ENCODE data around the gene ALDH2. TPM values are rescaled to one million over a fixed set of nuclear protein-coding genes. Genes with fewer than 3 reads are reported as not detected.
"Not testable (repeated sequence)": the region's sequence is repeated elsewhere in the genome, so short reads cannot be mapped to it uniquely, and the experiment has no call there.

Gene ALDH2
- total and polyA plus RNA-seq, 7 donors: 66.6 to 212 (median 135) TPM

DNA sequence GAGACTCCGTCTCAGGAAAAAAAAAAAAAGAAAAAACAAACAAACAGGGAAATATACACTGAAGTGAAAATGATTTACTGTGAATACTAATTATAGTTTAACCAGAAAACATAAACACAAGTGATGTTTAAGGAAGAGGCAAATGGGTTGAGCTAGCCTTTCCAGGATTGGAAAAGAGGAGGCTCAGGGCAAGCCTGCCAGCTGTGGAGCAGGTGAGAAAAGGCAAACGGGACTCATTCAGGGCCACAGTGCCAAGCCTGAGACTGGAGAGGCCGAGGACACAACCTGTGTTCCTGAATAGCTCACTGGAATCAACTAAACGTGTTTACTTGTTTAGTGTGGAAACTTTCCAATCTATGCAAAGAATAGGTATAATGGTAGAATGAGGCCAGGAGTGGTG, 39.6 kb downstream of the ALDH2 start:
- Histone ChIP-seq H3K27ac (no peak overlapping the region), H3K4me1 (no peaks in the 10 kb centered on the region), H3K27me3 (ENCODE audit: insufficient read depth in 3 of 3, low read length in 2 of 3) (no peaks in the 10 kb centered on the region), H3K9me3 (no peaks in the 10 kb centered on the region), H3K36me3 (ENCODE audit: insufficient read depth in 1 of 2, low read depth in 1 of 2) (peaks cover 0 to 96% of the 10 kb centered on the region in 2 donors), H3K4me3 (no peak overlapping the region)
- 65 to 73% (median 69%) methylated on average over 4 of the region's 4 CpGs for WGBS, 3 donors
- ATAC-seq (no peak), DNase-seq (no peak)
- TF ChIP-seq CTCF (IDR thresholded peaks at IDR 0.05): no peak
- intact Hi-C loops (cut with DNase I): no loop called here

GRCh38 chr12:111807232-111807631, 40.5 kb downstream of the ALDH2 start:
- ATAC-seq (no peak), DNase-seq (no peak)
- Histone ChIP-seq H3K4me3 (no peak overlapping the region), H3K27ac (no peak overlapping the region), H3K27me3 (ENCODE audit: insufficient read depth in 3 of 3, low read length in 2 of 3) (no peaks in the 10 kb centered on the region), H3K36me3 (ENCODE audit: insufficient read depth in 1 of 2, low read depth in 1 of 2) (peaks cover 0 to 94% of the 10 kb centered on the region in 2 donors), H3K9me3 (no peaks in the 10 kb centered on the region), H3K4me1 (no peaks in the 10 kb centered on the region)
- intact Hi-C loops (cut with DNase I): no loop called here
- TF ChIP-seq CTCF (IDR thresholded peaks at IDR 0.05): no peak
- WGBS, 3 donors: 84 to 90% (median 86%) methylated on average over 7 of the region's 7 CpGs

DNA sequence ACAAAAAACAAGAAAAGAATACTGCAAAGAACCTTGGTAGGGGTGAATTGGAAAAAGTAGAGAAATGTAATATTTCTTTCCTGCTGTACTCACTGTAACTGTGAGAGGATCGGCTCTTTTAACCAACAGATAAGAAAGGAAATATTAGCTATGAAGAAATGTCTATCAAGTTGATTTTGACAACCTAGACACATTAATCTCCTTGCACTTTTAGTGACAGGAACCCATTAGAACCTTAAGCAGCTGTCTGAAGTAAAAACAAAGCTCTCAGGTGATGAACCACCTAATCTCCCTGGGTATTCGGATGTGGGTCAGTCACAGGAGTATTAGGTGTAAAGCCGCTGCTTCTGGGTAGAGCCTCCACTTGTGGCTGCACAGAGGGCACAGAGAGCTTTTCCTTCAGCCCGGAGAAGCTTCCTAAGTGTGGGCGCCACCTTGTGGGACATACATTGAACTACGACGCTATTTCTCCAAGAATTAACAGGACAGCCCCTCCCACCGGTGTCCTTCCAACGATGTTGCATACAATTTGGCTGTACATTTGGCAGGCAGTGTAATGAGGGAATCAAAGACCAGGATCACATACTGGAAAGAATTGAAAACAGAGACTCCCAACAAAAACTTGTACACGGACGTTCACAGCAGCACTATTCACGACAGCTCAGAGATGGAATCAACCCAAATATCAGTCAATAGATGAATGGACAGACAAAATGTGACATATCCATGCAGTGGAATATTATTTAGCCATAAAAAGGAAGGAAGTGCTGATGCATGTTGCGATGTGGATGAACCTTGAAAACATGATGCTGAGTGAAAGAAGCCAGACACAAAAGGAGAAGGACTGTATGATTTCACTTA, 46.4 kb downstream of the ALDH2 start:
- Histone ChIP-seq H3K36me3 (ENCODE audit: insufficient read depth in 1 of 2, low read depth in 1 of 2) (peaks cover 0 to 44% of the 10 kb centered on the region in 2 donors), H3K27ac (peak overlapping the region; percentile 21), H3K27me3 (ENCODE audit: insufficient read depth in 3 of 3, low read length in 2 of 3) (no peaks in the 10 kb centered on the region), H3K4me3 (no peak overlapping the region), H3K4me1 (peaks cover 7% of the 10 kb centered on the region), H3K9me3 (no peaks in the 10 kb centered on the region)
- DNase-seq: peak; percentile 71 to 81
- intact Hi-C loops (cut with DNase I): loop anchor here (1.0 to 2.0 kb wide), 2 partner anchors 60 kb away; no protein-coding TSS in a partner anchor
- WGBS, 3 donors: 12 to 15% (median 15%) methylated on average over 13 of the region's 13 CpGs
- peak; percentile 82 to 97 (median 96) for ATAC-seq
- TF ChIP-seq CTCF (IDR thresholded peaks at IDR 0.05): peak; percentile 77

- no peak for TF ChIP-seq CTCF (IDR thresholded peaks at IDR 0.05)
- no peak overlapping the region for H3K27ac ChIP-seq
- DNase-seq: no peak
- no peak for ATAC-seq
- peaks cover 0 to 14% of the 10 kb centered on the region in 2 donors for H3K36me3 ChIP-seq (ENCODE audit: insufficient read depth in 1 of 2, low read depth in 1 of 2)
- H3K27me3 ChIP-seq (ENCODE audit: insufficient read depth in 3 of 3, low read length in 2 of 3): no peaks in the 10 kb centered on the region
- intact Hi-C loops (cut with DNase I): no loop called here
- H3K4me1 ChIP-seq: peaks cover 7% of the 10 kb centered on the region
- 83 to 87% (median 83%) methylated on average over 6 of the region's 6 CpGs for WGBS, 3 donors
- H3K9me3 ChIP-seq: no peaks in the 10 kb centered on the region
- no peak overlapping the region for H3K4me3 ChIP-seq
These were observed 49.4 kb downstream of the ALDH2 start for GRCh38 chr12:111816065-111816615.

DNA sequence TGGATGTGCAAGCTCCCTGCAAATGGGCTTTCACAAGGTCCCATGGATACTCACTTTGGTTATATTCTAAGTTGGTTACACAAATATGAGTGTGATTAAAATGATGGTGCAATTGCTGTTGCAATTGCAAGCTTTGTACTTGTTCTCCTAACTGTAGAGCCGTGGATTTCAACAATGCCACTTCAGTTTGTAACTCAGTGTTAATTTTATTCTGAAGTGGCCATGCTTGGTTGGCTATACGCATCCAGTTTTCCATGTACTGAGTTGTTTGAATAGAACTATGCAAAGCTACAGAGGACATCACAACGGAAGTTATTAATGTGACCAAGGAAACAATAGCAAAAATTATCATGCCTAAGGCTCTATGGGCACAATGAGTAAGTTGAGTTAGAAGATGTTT, 50.2 kb downstream of the ALDH2 start:
- H3K4me3 ChIP-seq; H3K36me3 ChIP-seq (ENCODE audit: insufficient read depth in 1 of 2, low read depth in 1 of 2); H3K27ac ChIP-seq; H3K4me1 ChIP-seq; intact Hi-C loops (cut with DNase I); H3K9me3 ChIP-seq; H3K27me3 ChIP-seq (ENCODE audit: insufficient read depth in 3 of 3, low read length in 2 of 3); ATAC-seq; DNase-seq: not testable (repeated sequence)
- WGBS, 3 donors: 78 to 82% (median 81%) methylated on average over 3 of the region's 3 CpGs
